ENCODE data around the gene PNPLA2.

Gene PNPLA2

DNA sequence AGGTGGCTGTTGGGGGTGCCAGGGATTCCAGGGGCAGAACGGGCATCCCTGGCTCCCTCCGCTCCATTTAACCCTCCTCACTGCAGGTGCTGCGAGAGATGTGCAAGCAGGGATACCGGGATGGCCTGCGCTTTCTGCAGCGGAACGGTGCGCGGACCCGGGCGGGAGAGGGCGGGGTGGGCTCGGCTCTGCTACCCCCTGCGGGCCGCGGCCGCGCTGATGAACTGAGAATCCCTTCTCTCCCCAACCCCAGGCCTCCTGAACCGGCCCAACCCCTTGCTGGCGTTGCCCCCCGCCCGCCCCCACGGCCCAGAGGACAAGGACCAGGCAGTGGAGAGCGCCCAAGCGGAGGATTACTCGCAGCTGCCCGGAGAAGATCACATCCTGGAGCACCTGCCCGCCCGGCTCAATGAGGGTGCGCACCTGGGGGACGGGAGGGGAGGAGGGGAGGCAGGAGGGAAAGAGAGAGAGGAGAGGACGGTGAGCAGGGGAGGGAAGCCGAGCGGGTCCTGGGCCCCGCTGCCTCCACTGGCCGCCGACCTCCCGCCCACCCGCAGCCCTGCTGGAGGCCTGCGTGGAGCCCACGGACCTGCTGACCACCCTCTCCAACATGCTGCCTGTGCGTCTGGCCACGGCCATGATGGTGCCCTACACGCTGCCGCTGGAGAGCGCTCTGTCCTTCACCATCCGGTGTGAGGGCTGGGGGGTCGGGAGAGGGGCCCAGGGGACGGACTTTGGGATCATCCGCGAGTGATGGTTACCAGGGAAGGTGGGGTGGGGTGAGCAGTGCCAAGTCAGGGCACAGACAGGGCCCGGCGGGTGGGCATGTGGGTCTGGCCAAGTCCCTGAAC lies 5.0 kb downstream of the PNPLA2 start:
- Histone ChIP-seq H3K27ac (no peak overlapping the region), H3K9ac (no peak overlapping the region), H3K36me3 (ENCODE audit: control insufficient read depth, insufficient read depth, low read length) (no peaks in the 10 kb centered on the region)

DNA sequence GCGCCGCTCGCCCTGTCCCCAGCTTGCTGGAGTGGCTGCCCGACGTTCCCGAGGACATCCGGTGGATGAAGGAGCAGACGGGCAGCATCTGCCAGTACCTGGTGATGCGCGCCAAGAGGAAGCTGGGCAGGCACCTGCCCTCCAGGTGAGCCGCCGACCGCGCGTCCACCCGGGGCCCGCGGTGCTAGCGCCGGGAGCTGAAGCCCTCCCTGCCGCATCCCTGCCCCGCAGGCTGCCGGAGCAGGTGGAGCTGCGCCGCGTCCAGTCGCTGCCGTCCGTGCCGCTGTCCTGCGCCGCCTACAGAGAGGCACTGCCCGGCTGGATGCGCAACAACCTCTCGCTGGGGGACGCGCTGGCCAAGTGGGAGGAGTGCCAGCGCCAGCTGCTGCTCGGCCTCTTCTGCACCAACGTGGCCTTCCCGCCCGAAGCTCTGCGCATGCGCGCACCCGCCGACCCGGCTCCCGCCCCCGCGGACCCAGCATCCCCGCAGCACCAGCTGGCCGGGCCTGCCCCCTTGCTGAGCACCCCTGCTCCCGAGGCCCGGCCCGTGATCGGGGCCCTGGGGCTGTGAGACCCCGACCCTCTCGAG lies 5.7 kb downstream of the PNPLA2 start:
- H3K27me3 ChIP-seq (ENCODE audit: control insufficient read depth, insufficient read depth, low read length): no peaks in the 10 kb centered on the region
- no peak overlapping the region for H3K4me2 ChIP-seq (ENCODE audit: low read length)
- H3K4me1 ChIP-seq: no peaks in the 10 kb centered on the region
- no peaks in the 10 kb centered on the region for H3K9me3 ChIP-seq (ENCODE audit: control insufficient read depth, low read length)
- H3K36me3 ChIP-seq (ENCODE audit: control insufficient read depth, insufficient read depth, low read length): no peaks in the 10 kb centered on the region
- H3K27ac ChIP-seq: no peak overlapping the region
- no peak overlapping the region for H2AFZ ChIP-seq
- no peak for TF ChIP-seq CTCF (IDR thresholded peaks at IDR 0.05)
- H3K4me3 ChIP-seq (ENCODE audit: low read depth, low read length): no peak overlapping the region
- H3K79me2 ChIP-seq: peaks cover 2% of the 10 kb centered on the region
- no peak overlapping the region for H3K9ac ChIP-seq

More for the DNA sequence above, 5.0 kb downstream of the PNPLA2 start:
- no peak overlapping the region for H2AFZ ChIP-seq
- TF ChIP-seq CTCF (IDR thresholded peaks at IDR 0.05): no peak
- H3K27me3 ChIP-seq (ENCODE audit: control insufficient read depth, insufficient read depth, low read length): no peaks in the 10 kb centered on the region
- no peak overlapping the region for H3K4me2 ChIP-seq (ENCODE audit: low read length)
- peaks cover 2% of the 10 kb centered on the region for H3K79me2 ChIP-seq
- no peaks in the 10 kb centered on the region for H3K9me3 ChIP-seq (ENCODE audit: control insufficient read depth, low read length)
- H3K4me3 ChIP-seq (ENCODE audit: low read depth, low read length): no peak overlapping the region
- peaks cover 4% of the 10 kb centered on the region for H3K4me1 ChIP-seq

DNA sequence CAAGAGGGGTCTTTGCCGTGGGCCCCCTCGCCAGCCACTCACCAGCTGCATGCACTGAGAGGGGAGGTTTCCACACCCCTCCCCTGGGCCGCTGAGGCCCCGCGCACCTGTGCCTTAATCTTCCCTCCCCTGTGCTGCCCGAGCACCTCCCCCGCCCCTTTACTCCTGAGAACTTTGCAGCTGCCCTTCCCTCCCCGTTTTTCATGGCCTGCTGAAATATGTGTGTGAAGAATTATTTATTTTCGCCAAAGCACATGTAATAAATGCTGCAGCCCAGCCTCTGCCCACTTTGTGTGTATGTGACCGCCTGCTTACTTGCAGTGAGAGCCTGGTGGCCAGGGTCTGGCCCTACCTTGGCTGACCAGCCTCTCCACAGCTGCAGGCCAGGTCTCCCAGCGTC lies 6.2 kb downstream of the PNPLA2 start:
- Histone ChIP-seq H3K9me3 (ENCODE audit: control insufficient read depth, low read length) (no peaks in the 10 kb centered on the region), H3K79me2 (peaks cover 2% of the 10 kb centered on the region), H3K9ac (no peak overlapping the region), H3K36me3 (ENCODE audit: control insufficient read depth, insufficient read depth, low read length) (no peaks in the 10 kb centered on the region), H3K4me2 (ENCODE audit: low read length) (no peak overlapping the region), H3K4me1 (no peaks in the 10 kb centered on the region), H3K27ac (no peak overlapping the region), H3K27me3 (ENCODE audit: control insufficient read depth, insufficient read depth, low read length) (no peaks in the 10 kb centered on the region), H2AFZ (no peak overlapping the region), H3K4me3 (ENCODE audit: low read depth, low read length) (no peak overlapping the region)
- TF ChIP-seq CTCF (IDR thresholded peaks at IDR 0.05): no peak

GRCh38 chr11:825366-826226 lies 6.9 kb downstream of the PNPLA2 start:
- no peak overlapping the region for H3K9ac ChIP-seq
- no peak overlapping the region for H3K4me3 ChIP-seq (ENCODE audit: low read depth, low read length)
- H2AFZ ChIP-seq: no peak overlapping the region
- H3K4me2 ChIP-seq (ENCODE audit: low read length): no peak overlapping the region
- peaks cover 2% of the 10 kb centered on the region for H3K79me2 ChIP-seq
- H3K27ac ChIP-seq: no peak overlapping the region
- no peaks in the 10 kb centered on the region for H3K4me1 ChIP-seq
- TF ChIP-seq CTCF (IDR thresholded peaks at IDR 0.05): no peak
- H3K36me3 ChIP-seq (ENCODE audit: control insufficient read depth, insufficient read depth, low read length): no peaks in the 10 kb centered on the region
- H3K9me3 ChIP-seq (ENCODE audit: control insufficient read depth, low read length): no peaks in the 10 kb centered on the region
- no peaks in the 10 kb centered on the region for H3K27me3 ChIP-seq (ENCODE audit: control insufficient read depth, insufficient read depth, low read length)
